ENCODE data around the gene SLC9A1. TPM values are rescaled to one million over a fixed set of nuclear protein-coding genes. Genes with fewer than 3 reads are reported as not detected.

Gene SLC9A1
- total RNA-seq, 2 experiments from 2014 or later: 5.8 to 19.2 TPM

DNA sequence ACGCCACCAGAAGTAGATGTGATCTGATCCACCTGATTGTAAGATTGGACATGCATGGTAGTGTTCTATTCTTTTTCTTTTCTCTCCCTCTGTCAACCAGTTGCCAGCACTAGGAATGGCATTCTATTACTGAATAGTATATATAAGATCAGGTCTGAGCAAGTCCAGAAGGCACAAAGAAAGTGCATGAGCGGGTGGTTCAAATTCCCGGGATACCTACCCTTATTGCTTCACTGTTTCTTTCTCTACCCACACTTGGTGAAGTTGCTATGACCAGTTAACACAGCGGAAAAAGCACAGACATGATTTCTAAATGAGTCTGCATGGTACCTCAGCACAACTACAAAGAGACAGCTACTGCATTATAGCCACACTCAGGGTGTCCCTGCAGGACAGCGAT lies 64.0 kb downstream of the SLC9A1 start:
- no peak overlapping the region for H3K4me3 ChIP-seq (ENCODE audit: low read depth, low read length, poor library complexity, severe bottlenecking)
- H3K9me2 ChIP-seq (ENCODE audit: insufficient read depth, low read length): no peaks in the 10 kb centered on the region
- CTCF ChIA-PET (ENCODE audit: unreplicated experiment): no interaction called here
- TF ChIP-seq, protein P1, sequence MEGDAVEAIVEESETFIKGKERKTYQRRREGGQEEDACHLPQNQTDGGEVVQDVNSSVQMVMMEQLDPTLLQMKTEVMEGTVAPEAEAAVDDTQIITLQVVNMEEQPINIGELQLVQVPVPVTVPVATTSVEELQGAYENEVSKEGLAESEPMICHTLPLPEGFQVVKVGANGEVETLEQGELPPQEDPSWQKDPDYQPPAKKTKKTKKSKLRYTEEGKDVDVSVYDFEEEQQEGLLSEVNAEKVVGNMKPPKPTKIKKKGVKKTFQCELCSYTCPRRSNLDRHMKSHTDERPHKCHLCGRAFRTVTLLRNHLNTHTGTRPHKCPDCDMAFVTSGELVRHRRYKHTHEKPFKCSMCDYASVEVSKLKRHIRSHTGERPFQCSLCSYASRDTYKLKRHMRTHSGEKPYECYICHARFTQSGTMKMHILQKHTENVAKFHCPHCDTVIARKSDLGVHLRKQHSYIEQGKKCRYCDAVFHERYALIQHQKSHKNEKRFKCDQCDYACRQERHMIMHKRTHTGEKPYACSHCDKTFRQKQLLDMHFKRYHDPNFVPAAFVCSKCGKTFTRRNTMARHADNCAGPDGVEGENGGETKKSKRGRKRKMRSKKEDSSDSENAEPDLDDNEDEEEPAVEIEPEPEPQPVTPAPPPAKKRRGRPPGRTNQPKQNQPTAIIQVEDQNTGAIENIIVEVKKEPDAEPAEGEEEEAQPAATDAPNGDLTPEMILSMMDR (conservative IDR thresholded peaks at IDR 0.05; ENCODE audit: low read length): no peak
- TF ChIP-seq EZH2phosphoT487 (IDR thresholded peaks at IDR 0.05; ENCODE audit: borderline replicate concordance, low read depth, low read length): no peak
- no peaks in the 10 kb centered on the region for H3K79me2 ChIP-seq (ENCODE audit: insufficient read depth, low read depth, low read length)
- BruUV-seq (replicated peaks): no TSS peak
- no peak for DNase-seq (ENCODE audit: low spot score)
- no peaks in the 10 kb centered on the region for H3K9me3 ChIP-seq (ENCODE audit: low read length)
- H3K36me3 ChIP-seq (ENCODE audit: insufficient read depth, low read length): no peaks in the 10 kb centered on the region
- H3K4me1 ChIP-seq (ENCODE audit: insufficient read depth, low read length, poor library complexity, severe bottlenecking): no peaks in the 10 kb centered on the region
- POLR2A ChIA-PET: no interaction called here
- H2AFZ ChIP-seq (ENCODE audit: low read length): no peak overlapping the region
- intact Hi-C loops (cut with micrococcal nuclease; ENCODE audit: unreplicated experiment): loop anchor here (10.0 kb wide), 1 partner anchor 126 kb away; the partner anchor contains the start of gene KDF1
- H3K4me2 ChIP-seq (ENCODE audit: low read length): no peak overlapping the region
- H4K20me1 ChIP-seq (ENCODE audit: insufficient read depth, low read length): no peaks in the 10 kb centered on the region
- H3K27ac ChIP-seq (ENCODE audit: low read depth, low read length, poor library complexity, severe bottlenecking): no peak overlapping the region

DNA sequence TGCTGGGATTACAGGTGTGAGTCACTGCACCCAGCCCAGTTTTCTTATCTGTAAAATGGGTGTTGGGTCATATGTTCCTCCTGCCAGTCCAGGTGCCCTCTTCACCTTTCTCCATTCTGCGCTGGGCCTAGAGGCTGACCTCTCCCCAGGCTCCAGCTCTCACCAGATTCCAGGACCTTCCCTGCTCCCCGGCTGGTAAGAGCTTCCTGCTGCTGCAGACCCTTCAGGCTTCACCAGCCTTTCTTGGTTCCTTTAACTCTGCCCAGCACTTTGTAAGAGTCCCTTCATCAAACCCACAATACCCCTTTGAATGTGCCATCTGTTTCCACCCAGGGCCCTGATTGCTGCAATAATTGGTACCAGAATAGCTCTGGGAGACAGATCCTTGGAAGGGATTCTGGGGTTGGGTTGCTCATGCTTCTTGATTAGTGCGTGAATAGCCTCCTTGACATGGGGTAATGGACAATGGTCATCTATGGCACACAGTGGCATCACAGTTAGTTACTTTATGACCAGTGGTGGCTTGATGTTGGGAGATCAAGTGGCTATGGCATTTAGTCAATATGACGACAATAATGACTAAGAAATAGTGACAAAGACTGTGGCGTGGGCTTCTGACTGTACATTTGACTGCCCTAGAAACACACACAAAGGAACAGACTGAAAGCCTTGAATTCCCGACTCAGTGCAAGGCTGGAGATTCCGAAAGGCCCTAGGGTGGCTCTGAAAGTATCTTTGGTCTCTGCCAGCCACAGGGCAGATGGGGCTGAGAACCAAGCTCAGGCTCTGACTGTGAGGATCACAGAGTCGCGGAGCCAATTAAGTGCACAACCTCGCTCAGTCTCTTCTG lies 67.3 kb downstream of the SLC9A1 start:
- BruUV-seq (replicated peaks): no TSS peak
- Histone ChIP-seq H3K9me2 (ENCODE audit: insufficient read depth, low read length) (no peaks in the 10 kb centered on the region), H4K20me1 (ENCODE audit: insufficient read depth, low read length) (no peaks in the 10 kb centered on the region), H3K79me2 (ENCODE audit: insufficient read depth, low read depth, low read length) (no peaks in the 10 kb centered on the region), H3K9me3 (ENCODE audit: low read length) (no peaks in the 10 kb centered on the region), H3K4me2 (ENCODE audit: low read length) (no peak overlapping the region), H3K27ac (ENCODE audit: low read depth, low read length, poor library complexity, severe bottlenecking) (no peak overlapping the region), H3K4me1 (ENCODE audit: insufficient read depth, low read length, poor library complexity, severe bottlenecking) (no peaks in the 10 kb centered on the region), H3K36me3 (ENCODE audit: insufficient read depth, low read length) (no peaks in the 10 kb centered on the region), H2AFZ (ENCODE audit: low read length) (no peak overlapping the region), H3K4me3 (ENCODE audit: low read depth, low read length, poor library complexity, severe bottlenecking) (no peak overlapping the region)
- intact Hi-C loops (cut with micrococcal nuclease; ENCODE audit: unreplicated experiment): no loop called here
- ChIA-PET CTCF (ENCODE audit: unreplicated experiment) (no interaction called here), POLR2A (interaction anchor here (0.6 kb wide), 1 partner anchor 16 kb away, joined by 3 read pairs; no protein-coding TSS in a partner anchor)
- TF ChIP-seq, protein P1 (conservative IDR thresholded peaks at IDR 0.05; ENCODE audit: low read length): no peak
- TF ChIP-seq EZH2phosphoT487 (IDR thresholded peaks at IDR 0.05; ENCODE audit: borderline replicate concordance, low read depth, low read length): no peak
- DNase-seq (ENCODE audit: low spot score): no peak

DNA sequence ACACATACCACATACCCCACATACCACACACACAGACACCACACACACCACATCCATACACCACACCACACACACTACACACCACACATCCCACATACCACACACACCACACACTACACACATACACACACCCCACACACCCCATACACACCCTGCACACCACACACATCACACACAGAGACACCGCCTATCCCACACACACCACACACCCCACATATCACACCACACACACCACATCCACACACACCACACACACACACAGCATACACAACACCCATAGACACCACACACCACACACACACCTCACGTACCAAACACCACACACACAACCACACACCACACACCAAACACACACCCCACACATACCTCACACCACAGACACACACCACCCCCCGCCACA lies 68.3 kb downstream of the SLC9A1 start:
- Histone ChIP-seq H3K27ac (ENCODE audit: low read depth, low read length, poor library complexity, severe bottlenecking) (no peak overlapping the region), H3K9me2 (ENCODE audit: insufficient read depth, low read length) (no peaks in the 10 kb centered on the region), H3K9me3 (ENCODE audit: low read length) (no peaks in the 10 kb centered on the region), H3K36me3 (ENCODE audit: insufficient read depth, low read length) (no peaks in the 10 kb centered on the region), H3K4me3 (ENCODE audit: low read depth, low read length, poor library complexity, severe bottlenecking) (no peak overlapping the region), H3K4me1 (ENCODE audit: insufficient read depth, low read length, poor library complexity, severe bottlenecking) (no peaks in the 10 kb centered on the region), H2AFZ (ENCODE audit: low read length) (no peak overlapping the region), H4K20me1 (ENCODE audit: insufficient read depth, low read length) (no peaks in the 10 kb centered on the region), H3K4me2 (ENCODE audit: low read length) (no peak overlapping the region), H3K79me2 (ENCODE audit: insufficient read depth, low read depth, low read length) (no peaks in the 10 kb centered on the region)
- BruUV-seq (replicated peaks): no TSS peak
- TF ChIP-seq, protein P1 (conservative IDR thresholded peaks at IDR 0.05; ENCODE audit: low read length): no peak
- no peak for TF ChIP-seq EZH2phosphoT487 (IDR thresholded peaks at IDR 0.05; ENCODE audit: borderline replicate concordance, low read depth, low read length)
- CTCF ChIA-PET (ENCODE audit: unreplicated experiment): no interaction called here
- intact Hi-C loops (cut with micrococcal nuclease; ENCODE audit: unreplicated experiment): no loop called here
- POLR2A ChIA-PET: no interaction called here
- no peak for DNase-seq (ENCODE audit: low spot score)

Measured in OCI-LY7 (cell line).